Mammary epithelial cell (primary cell): ENCODE measurements around the gene SCAANT1.

Experiments
- EZH2 ChIP-seq: IDR thresholded peaks from 2 replicates; pipeline ENCODE4 v1.6.1; 2012; ENCODE audit warnings: low read length, inconsistent platforms, borderline replicate concordance
- TF ChIP-seq, protein P1 (sequence below), 2 donors: IDR thresholded peaks in 1 of 2; conservative IDR thresholded peaks in 1 of 2; 2 replicates each; pipeline ENCODE4 v1.5.1; 2011 to 2012; ENCODE audit warnings: inconsistent platforms in 2 of 2, low read length in 2 of 2, mild to moderate bottlenecking in 2 of 2, control low read depth in 1 of 2, low read depth in 1 of 2; ENCODE audit not compliant: insufficient read depth in 1 of 2; ENCODE audit errors: extremely low read depth in 1 of 2

DNA sequence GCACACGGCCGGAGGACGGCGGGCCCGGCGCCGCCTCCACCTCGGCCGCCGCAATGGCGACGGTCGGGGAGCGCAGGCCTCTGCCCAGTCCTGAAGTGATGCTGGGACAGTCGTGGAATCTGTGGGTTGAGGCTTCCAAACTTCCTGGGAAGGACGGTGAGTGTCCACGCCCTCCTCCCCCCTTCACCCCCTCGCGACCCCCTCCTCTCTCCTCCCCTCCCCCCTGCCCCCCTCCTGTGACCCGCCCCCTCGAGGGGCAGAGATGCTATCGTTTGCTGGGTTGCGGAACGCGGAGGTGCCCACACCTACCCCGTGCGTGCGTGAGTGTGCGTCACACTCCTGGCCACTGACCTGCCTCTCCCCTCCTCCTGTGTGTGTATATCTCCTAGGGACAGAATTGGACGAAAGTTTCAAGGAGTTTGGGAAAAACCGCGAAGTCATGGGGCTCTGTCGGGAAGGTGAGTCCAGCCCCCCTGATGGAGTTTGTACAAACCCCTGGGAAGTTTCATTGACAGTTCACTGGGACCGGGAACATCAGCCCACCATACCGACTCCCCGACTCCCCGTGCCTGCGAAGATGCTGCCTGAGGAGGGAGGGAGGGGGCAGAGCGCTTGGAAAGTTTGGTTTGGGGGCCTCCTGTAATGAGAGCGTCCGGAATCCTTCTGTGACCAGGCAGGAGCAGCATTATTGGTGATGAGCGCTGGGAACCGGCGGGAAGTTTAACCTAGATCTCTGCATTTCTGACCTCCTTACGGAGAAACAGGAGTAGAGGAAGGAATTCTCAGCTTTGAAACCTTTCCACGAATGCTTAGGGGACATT lies 795 bp upstream of the SCAANT1 start:
- no peak for TF ChIP-seq EZH2
- TF ChIP-seq, protein P1, sequence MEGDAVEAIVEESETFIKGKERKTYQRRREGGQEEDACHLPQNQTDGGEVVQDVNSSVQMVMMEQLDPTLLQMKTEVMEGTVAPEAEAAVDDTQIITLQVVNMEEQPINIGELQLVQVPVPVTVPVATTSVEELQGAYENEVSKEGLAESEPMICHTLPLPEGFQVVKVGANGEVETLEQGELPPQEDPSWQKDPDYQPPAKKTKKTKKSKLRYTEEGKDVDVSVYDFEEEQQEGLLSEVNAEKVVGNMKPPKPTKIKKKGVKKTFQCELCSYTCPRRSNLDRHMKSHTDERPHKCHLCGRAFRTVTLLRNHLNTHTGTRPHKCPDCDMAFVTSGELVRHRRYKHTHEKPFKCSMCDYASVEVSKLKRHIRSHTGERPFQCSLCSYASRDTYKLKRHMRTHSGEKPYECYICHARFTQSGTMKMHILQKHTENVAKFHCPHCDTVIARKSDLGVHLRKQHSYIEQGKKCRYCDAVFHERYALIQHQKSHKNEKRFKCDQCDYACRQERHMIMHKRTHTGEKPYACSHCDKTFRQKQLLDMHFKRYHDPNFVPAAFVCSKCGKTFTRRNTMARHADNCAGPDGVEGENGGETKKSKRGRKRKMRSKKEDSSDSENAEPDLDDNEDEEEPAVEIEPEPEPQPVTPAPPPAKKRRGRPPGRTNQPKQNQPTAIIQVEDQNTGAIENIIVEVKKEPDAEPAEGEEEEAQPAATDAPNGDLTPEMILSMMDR (conservative IDR thresholded peaks at IDR 0.05 in 1 of 2, IDR thresholded peaks at IDR 0.05 in 1 of 2; ENCODE audit: extremely low read depth in 1 of 2, insufficient read depth in 1 of 2, low read depth in 1 of 2, low read length in 2 of 2), result no peak
